GM23338 (cell line): Measurements from ENCODE around the gene EZR. TPM values are rescaled to one million over a fixed set of nuclear protein-coding genes. Genes with fewer than 3 reads are reported as not detected.

Source experiments
- CTCF ChIP-seq, 2 experiments: fragments of 200-600 bp in 1 of 2; sonication (generic) in 1 of 2; conservative IDR thresholded peaks; 2 replicates each; pipeline versions ENCODE4 v1.5.1 to v1.6.1; 2016 to 2017; ENCODE audit warnings: antibody characterized with exemption in 2 of 2, low read depth in 2 of 2, mild to moderate bottlenecking in 2 of 2, moderate library complexity in 1 of 2
- ETS1 ChIP-seq: IDR thresholded peaks from 2 replicates; pipeline ENCODE4 v1.6.1; 2016; ENCODE audit warnings: antibody characterized with exemption
- EZH2 ChIP-seq: fragments of 200-600 bp; sonication (generic); IDR thresholded peaks from one replicate; pipeline ENCODE4 v1.8.0; 2017; ENCODE audit warnings: antibody characterized with exemption, mild to moderate bottlenecking, low read depth; ENCODE audit not compliant: unreplicated experiment
- JUNB ChIP-seq: IDR thresholded peaks from one replicate; pipeline ENCODE4 v1.6.1; 2016; ENCODE audit warnings: antibody characterized with exemption; ENCODE audit not compliant: unreplicated experiment
- NANOG ChIP-seq: IDR thresholded peaks from 2 replicates; pipeline ENCODE4 v1.6.1; 2016; ENCODE audit warnings: antibody characterized with exemption, borderline replicate concordance
- ZNF114 ChIP-seq: fragments of 250-450 bp; sonication (Bioruptor Pico); IDR thresholded peaks from 2 replicates; pipeline ENCODE4 v1.5.0; 2020; ENCODE audit warnings: mild to moderate bottlenecking, moderate library complexity
- ZNF331 ChIP-seq: fragments of 250-450 bp; sonication (Bioruptor Pico); IDR thresholded peaks from 2 replicates; pipeline ENCODE4 v1.5.0; 2020; ENCODE audit warnings: low read depth, mild to moderate bottlenecking, moderate library complexity
- ZNF462 ChIP-seq: fragments of 250-450 bp; sonication (Bioruptor Pico); IDR thresholded peaks from 2 replicates; pipeline ENCODE4 v1.5.0; 2020; ENCODE audit warnings: mild to moderate bottlenecking, moderate library complexity
- polyA plus RNA-seq: library from polyadenylated mRNA; unstranded; fragments of >200 nt; fragmentation: Nextera tagmentation; extraction: Ambion mirVana; gene quantifications from 2 replicates; pipeline ENCODE4 v1.2.1, GENCODE V29; 2016
- total RNA-seq: library from RNA; depleted of rRNA; stranded (reverse); fragments of >200 nt; shearing (Covaris generic); gene quantifications from 2 replicates; pipeline ENCODE4 v1.2.3, GENCODE V29; 2014

Gene EZR
- total and polyA plus RNA-seq, 2 experiments from 2014 or later = 199 to 208 TPM

- no peak for TF ChIP-seq ZNF462 (CRISPR knock-in tag)
- TF ChIP-seq ZNF114 (CRISPR knock-in tag) = no peak
- TF ChIP-seq EZH2 = no peak
- no peak for TF ChIP-seq ETS1
- TF ChIP-seq CTCF (conservative IDR thresholded peaks at IDR 0.05; ENCODE audit: low read depth in 2 of 2) = no peak
- no peak for TF ChIP-seq ZNF331 (CRISPR knock-in tag)
- no peak for TF ChIP-seq NANOG
- TF ChIP-seq JUNB = no peak
These were observed 48.9 kb upstream of the EZR start (continued) for GRCh38 chr6:158868122-158868480.
